Erythroblast (primary cell): ENCODE results near the gene BTBD1.

Experiments
- GATA1 ChIP-seq: IDR thresholded peaks from 2 replicates; pipeline ENCODE4 v1.6.1; 2011; ENCODE audit warnings: low read depth, mild to moderate bottlenecking, control low read depth, low read length, moderate library complexity
- POLR2A ChIP-seq: IDR thresholded peaks from 2 replicates; pipeline ENCODE4 v1.6.1; 2011; ENCODE audit warnings: mild to moderate bottlenecking, low read length

DNA sequence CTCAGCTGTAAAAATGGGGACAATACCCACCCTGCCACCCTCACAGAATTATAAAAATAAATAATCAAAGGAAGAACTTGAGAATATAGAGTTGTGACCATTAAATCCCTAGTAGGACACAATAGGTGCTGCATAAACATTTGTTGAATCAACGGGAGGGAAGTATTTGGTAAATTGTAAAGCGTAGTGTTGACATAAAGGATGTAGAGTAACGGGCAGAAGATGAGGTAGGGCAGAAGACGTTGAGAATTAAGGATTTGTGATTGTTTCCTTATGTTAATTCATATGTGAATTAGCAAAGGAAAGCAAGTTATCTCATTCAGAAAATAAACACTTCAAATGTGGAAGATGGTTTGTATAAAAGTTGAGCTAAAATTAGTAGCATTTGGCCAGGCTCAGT lies 73.9 kb downstream of the BTBD1 start:
- TF ChIP-seq POLR2A: no peak
- TF ChIP-seq GATA1: no peak
